Nephron progenitor cell (in vitro differentiated cells): ENCODE measurements around the gene KIAA1210.
A peak's percentile ranks its signal among the peaks of the same experiment; 100 is the strongest.

Experiments
- DNase-seq: peaks from one replicate; pipeline ENCODE4 v3.0.0; 2021
- H3K27ac Mint-ChIP-seq: 2 replicates; pipeline ENCODE4 v1.8.0; 2021; ENCODE audit warnings: mild to moderate bottlenecking, moderate library complexity, mixed read lengths
- H3K27me3 Mint-ChIP-seq: 2 replicates; pipeline ENCODE4 v1.8.0; 2021; ENCODE audit warnings: mild to moderate bottlenecking, low read depth, mixed read lengths; ENCODE audit not compliant: poor library complexity
- H3K36me3 Mint-ChIP-seq: 2 replicates; pipeline ENCODE4 v1.8.0; 2021; ENCODE audit warnings: low read depth, mixed read lengths
- H3K4me1 Mint-ChIP-seq: 2 replicates; pipeline ENCODE4 v1.8.0; 2021; ENCODE audit warnings: mixed read lengths
- H3K4me3 Mint-ChIP-seq: 2 replicates; pipeline ENCODE4 v1.8.0; 2021; ENCODE audit warnings: mild to moderate bottlenecking, moderate library complexity, mixed read lengths
- H3K9me3 Mint-ChIP-seq: 2 replicates; pipeline ENCODE4 v1.8.0; 2021; ENCODE audit warnings: mild to moderate bottlenecking, moderate library complexity, mixed read lengths
- TF ChIP-seq, protein P1 (sequence below): fragments of 200-600 bp; sonication (generic); IDR thresholded peaks from 2 replicates; pipeline ENCODE4 v1.5.0; 2021; ENCODE audit warnings: antibody characterized with exemption

The KIAA1210 gene

DNA sequence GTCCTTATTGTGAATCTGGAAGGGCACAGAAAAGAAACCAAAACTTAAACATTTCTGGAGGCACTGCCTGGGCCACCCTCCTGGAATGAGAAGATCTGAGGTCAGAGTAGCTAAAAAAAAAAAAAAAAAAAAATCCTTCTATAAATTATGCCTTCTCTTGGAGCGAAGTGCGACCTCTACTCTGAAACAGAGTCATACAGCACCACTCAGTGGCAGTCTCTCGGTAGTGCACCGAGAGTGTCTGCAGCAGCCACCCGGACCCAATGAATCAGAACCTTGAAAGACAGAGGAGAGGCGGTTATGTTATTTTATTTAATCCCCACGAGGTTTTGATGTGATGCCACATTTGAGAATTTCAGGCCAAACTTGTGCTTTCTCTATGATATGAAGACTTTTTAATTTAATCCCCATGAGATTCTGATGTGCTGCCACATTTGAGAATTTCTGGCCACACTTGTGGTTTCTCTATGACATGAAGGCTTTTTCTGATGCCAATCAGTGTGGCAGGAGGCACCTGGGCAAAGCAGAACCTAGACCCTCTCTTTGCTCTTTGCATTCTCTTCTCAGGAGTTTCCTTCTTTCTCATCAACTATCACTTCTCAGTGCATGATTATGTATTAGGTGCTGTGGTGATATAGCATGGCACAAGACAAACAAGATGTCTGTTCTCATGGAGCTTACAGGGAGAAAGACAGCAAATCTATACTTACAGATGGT is 60.4 kb downstream of the KIAA1210 start:
- DNase-seq: peak; percentile 58
- Mint-ChIP-seq H3K27ac (no peak overlapping the region), H3K36me3 (no peaks in the 10 kb centered on the region), H3K27me3 (no peaks in the 10 kb centered on the region), H3K9me3 (peaks cover 26% of the 10 kb centered on the region), H3K4me1 (peaks cover 14% of the 10 kb centered on the region), H3K4me3 (no peak overlapping the region)
- TF ChIP-seq, protein P1, sequence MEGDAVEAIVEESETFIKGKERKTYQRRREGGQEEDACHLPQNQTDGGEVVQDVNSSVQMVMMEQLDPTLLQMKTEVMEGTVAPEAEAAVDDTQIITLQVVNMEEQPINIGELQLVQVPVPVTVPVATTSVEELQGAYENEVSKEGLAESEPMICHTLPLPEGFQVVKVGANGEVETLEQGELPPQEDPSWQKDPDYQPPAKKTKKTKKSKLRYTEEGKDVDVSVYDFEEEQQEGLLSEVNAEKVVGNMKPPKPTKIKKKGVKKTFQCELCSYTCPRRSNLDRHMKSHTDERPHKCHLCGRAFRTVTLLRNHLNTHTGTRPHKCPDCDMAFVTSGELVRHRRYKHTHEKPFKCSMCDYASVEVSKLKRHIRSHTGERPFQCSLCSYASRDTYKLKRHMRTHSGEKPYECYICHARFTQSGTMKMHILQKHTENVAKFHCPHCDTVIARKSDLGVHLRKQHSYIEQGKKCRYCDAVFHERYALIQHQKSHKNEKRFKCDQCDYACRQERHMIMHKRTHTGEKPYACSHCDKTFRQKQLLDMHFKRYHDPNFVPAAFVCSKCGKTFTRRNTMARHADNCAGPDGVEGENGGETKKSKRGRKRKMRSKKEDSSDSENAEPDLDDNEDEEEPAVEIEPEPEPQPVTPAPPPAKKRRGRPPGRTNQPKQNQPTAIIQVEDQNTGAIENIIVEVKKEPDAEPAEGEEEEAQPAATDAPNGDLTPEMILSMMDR: peak; percentile 52

DNA sequence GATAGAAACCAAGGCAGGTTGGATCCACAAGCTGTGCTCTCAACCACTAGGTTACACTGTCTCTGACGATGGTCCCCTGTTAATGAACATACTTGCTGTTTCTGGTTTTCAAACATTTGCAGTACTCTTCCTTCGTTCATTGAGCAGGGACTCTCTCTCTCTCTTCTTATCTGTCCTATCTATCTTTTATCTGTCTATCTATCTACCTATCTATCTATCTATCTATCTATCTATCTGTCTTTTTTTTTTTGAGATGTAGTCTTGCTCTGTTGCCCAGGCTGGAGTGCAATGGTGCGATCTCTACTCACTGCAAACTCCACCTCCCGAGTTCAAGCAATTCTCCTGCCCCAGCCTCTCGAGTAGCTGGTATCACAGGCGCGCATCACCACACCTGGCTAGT is 64.2 kb downstream of the KIAA1210 start:
- no peak overlapping the region for H3K27ac Mint-ChIP-seq
- peaks cover 24% of the 10 kb centered on the region for H3K9me3 Mint-ChIP-seq
- TF ChIP-seq, protein P1: no peak

DNA sequence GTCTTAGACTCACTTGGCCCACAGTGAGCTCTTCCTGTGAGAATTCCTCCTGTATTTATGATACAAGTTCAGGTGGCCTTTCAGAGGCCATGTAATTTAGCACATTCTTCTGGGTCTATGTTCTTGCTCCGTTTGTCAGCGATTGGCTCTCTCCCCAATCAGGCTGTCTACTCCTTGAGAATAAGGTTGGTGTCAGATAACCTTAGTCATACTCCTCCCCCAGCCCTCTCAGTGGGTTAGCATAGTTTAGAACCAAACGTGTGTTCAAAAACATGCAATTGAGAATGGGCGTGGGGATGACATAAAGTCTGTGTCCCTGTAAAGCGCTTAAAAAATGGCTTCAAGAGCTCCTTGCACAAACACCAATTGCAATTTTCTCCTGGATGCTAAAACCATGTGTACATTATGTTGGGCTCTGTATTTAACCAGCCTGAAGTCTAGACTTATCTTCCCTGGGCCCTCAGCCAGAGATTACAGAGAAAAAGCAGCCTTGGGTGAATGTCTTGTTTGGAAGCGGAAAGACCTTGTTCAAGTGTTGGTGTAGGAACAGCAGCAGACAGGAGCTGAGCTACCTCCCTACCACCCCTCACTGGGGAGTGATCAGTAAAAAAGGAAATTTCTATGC is 64.8 kb downstream of the KIAA1210 start:
- Mint-ChIP-seq H3K4me1 (peaks cover 14% of the 10 kb centered on the region), H3K4me3 (peak overlapping the region; percentile 37), H3K36me3 (no peaks in the 10 kb centered on the region), H3K9me3 (peaks cover 24% of the 10 kb centered on the region), H3K27ac (peak overlapping the region; percentile 8), H3K27me3 (no peaks in the 10 kb centered on the region)
- DNase-seq: no peak
- TF ChIP-seq, protein P1: no peak

More for the DNA sequence above, 64.2 kb downstream of the KIAA1210 start:
- DNase-seq: no peak
- H3K36me3 Mint-ChIP-seq: no peaks in the 10 kb centered on the region
- peak overlapping the region; percentile 4 for H3K4me3 Mint-ChIP-seq
- peaks cover 14% of the 10 kb centered on the region for H3K4me1 Mint-ChIP-seq
- H3K27me3 Mint-ChIP-seq: no peaks in the 10 kb centered on the region

DNA sequence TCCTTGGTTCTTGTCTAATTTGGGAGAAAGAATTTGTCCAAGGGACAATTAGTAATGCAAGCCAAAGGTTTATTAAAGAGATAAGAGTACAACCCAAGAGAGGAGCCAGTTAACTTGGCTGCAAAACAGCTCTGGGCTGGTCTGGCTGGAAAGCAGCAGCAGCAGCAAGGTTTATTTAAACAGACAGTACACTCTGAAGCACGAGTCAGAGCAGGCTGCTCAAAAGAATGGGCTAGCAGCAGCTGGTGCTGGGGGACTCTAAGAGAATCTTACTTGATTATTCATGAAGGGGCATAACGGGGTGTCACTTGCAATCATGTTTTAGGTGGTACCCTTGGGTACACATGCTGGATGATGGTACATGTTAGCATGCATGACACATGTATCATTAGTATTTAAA is 71.9 kb downstream of the KIAA1210 start:
- no peaks in the 10 kb centered on the region for H3K27me3 Mint-ChIP-seq
- H3K4me1 Mint-ChIP-seq: no peaks in the 10 kb centered on the region
- peaks cover 19% of the 10 kb centered on the region for H3K9me3 Mint-ChIP-seq
- H3K36me3 Mint-ChIP-seq: no peaks in the 10 kb centered on the region
- H3K4me3 Mint-ChIP-seq: no peak overlapping the region
- TF ChIP-seq, protein P1: no peak
- H3K27ac Mint-ChIP-seq: no peak overlapping the region
- no peak for DNase-seq

DNA sequence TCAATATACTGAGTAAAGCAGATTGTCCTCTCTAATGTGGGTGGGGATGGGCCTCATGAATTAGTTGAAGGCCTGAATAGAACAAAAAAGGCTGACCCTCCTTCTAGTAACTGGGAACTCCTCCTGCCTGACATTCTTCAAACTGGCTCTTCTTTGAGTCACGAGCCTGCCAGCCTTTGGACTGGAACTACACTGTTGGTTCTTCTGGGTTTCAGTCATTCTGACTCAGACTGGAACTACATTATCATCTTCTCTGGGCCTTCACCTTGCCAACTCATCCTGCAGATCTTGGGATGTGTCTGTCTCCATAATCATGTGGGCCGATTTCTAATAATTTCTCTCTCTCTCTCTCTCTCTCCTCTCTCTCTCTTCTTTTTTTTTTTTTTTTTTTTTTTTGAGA is 81.7 kb downstream of the KIAA1210 start:
- Mint-ChIP-seq H3K4me1 (peaks cover 5% of the 10 kb centered on the region), H3K4me3 (no peak overlapping the region), H3K27me3 (peaks cover 8% of the 10 kb centered on the region), H3K9me3 (peaks cover 58% of the 10 kb centered on the region), H3K36me3 (no peaks in the 10 kb centered on the region), H3K27ac (no peak overlapping the region)
- TF ChIP-seq, protein P1: no peak
- no peak for DNase-seq

DNA sequence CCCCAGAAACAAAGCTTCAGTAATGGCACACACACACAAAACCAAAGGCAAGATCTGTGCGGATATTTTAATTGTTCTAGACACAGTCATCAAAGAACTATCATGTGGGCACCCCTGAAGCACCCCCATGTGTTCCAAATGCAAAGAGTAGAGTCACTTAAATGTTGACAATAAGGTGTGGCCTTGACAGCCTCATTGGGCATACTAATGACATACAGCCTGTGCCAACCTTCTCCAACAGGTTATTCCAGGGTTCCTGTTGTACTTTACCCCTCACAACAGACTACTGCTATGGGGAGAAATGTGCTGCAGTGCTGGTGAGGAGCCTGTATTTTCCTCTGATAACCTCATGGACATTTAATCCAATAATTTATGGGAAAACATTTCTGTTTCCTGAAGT is 84.6 kb downstream of the KIAA1210 start:
- no peak for DNase-seq
- H3K9me3 Mint-ChIP-seq: peaks cover 36% of the 10 kb centered on the region
- TF ChIP-seq, protein P1: no peak
- H3K27me3 Mint-ChIP-seq: peaks cover 9% of the 10 kb centered on the region
- H3K4me1 Mint-ChIP-seq: peaks cover 7% of the 10 kb centered on the region
- no peak overlapping the region for H3K4me3 Mint-ChIP-seq
- H3K27ac Mint-ChIP-seq: no peak overlapping the region
- no peaks in the 10 kb centered on the region for H3K36me3 Mint-ChIP-seq
